Measurements from ENCODE around the gene CLIC5. TPM values are rescaled to one million over a fixed set of nuclear protein-coding genes. Genes with fewer than 3 reads are reported as not detected.

CLIC5 gene
- total RNA-seq, 2 donors from 2014 or later = 1.6 to 3.3 TPM

GRCh38 chr6:45956176-45956575, 59.5 kb downstream of the CLIC5 start:
- intact Hi-C loops (cut with DNase I) = no loop called here
- no peak for ATAC-seq
- Histone ChIP-seq H3K4me3 (no peak overlapping the region), H3K36me3 (replicated peaks in 1 of 2; ENCODE audit: insufficient read depth in 1 of 2, low read depth in 2 of 2) (no peaks in the 10 kb centered on the region), H3K27me3 (no peaks in the 10 kb centered on the region), H3K4me1 (peaks cover 12% of the 10 kb centered on the region), H3K9me3 (no peaks in the 10 kb centered on the region), H3K27ac (no peak overlapping the region)
- WGBS, 2 donors = 67 to 73% methylated on average over 5 of the region's 5 CpGs
- DNase-seq = no peak
- TF ChIP-seq POLR2A (IDR thresholded peaks at IDR 0.05) (no peak), CTCF (IDR thresholded peaks at IDR 0.05) (no peak)

GRCh38 chr6:45955597-45955996, 60.1 kb downstream of the CLIC5 start:
- WGBS, 2 donors = 27 to 43% methylated on average over 1 of the region's 1 CpG
- Histone ChIP-seq H3K27me3 (no peaks in the 10 kb centered on the region), H3K4me3 (no peak overlapping the region), H3K36me3 (replicated peaks in 1 of 2; ENCODE audit: insufficient read depth in 1 of 2, low read depth in 2 of 2) (no peaks in the 10 kb centered on the region), H3K9me3 (no peaks in the 10 kb centered on the region), H3K27ac (no peak overlapping the region), H3K4me1 (peaks cover 13% of the 10 kb centered on the region)
- intact Hi-C loops (cut with DNase I) = no loop called here
- TF ChIP-seq CTCF (IDR thresholded peaks at IDR 0.05) (no peak), POLR2A (IDR thresholded peaks at IDR 0.05) (no peak)
- ATAC-seq (no peak), DNase-seq (no peak)

GRCh38 chr6:45952546-45952945, 63.1 kb downstream of the CLIC5 start:
- peaks cover 13% of the 10 kb centered on the region for H3K4me1 ChIP-seq
- H3K27me3 ChIP-seq = no peaks in the 10 kb centered on the region
- no peak for ATAC-seq
- no peak for TF ChIP-seq POLR2A (IDR thresholded peaks at IDR 0.05)
- TF ChIP-seq CTCF (IDR thresholded peaks at IDR 0.05) = no peak
- no peaks in the 10 kb centered on the region for H3K36me3 ChIP-seq (replicated peaks in 1 of 2; ENCODE audit: insufficient read depth in 1 of 2, low read depth in 2 of 2)
- no peak for DNase-seq
- no peak overlapping the region for H3K27ac ChIP-seq
- intact Hi-C loops (cut with DNase I) = no loop called here
- WGBS, 2 donors = 86 to 90% methylated on average over 3 of the region's 3 CpGs
- H3K4me3 ChIP-seq = no peak overlapping the region
- no peaks in the 10 kb centered on the region for H3K9me3 ChIP-seq

GRCh38 chr6:45952168-45952529, 63.5 kb downstream of the CLIC5 start:
- WGBS, 2 donors = 70% methylated on average over 7 of the region's 7 CpGs
- Histone ChIP-seq H3K9me3 (no peaks in the 10 kb centered on the region), H3K36me3 (replicated peaks in 1 of 2; ENCODE audit: insufficient read depth in 1 of 2, low read depth in 2 of 2) (no peaks in the 10 kb centered on the region), H3K27me3 (no peaks in the 10 kb centered on the region), H3K27ac (no peak overlapping the region), H3K4me1 (peaks cover 13% of the 10 kb centered on the region), H3K4me3 (no peak overlapping the region)
- TF ChIP-seq POLR2A (IDR thresholded peaks at IDR 0.05) = no peak
- TF ChIP-seq CTCF (IDR thresholded peaks at IDR 0.05) = no peak
- ATAC-seq (no peak), DNase-seq (no peak)
- intact Hi-C loops (cut with DNase I) = no loop called here

GRCh38 chr6:45951321-45952167, 64.1 kb downstream of the CLIC5 start:
- TF ChIP-seq POLR2A (IDR thresholded peaks at IDR 0.05) (no peak), CTCF (IDR thresholded peaks at IDR 0.05) (no peak)
- Histone ChIP-seq H3K27ac (peak overlapping the region in 1 of 4 donors; percentile 15), H3K4me3 (no peak overlapping the region), H3K4me1 (peaks cover 13% of the 10 kb centered on the region), H3K27me3 (no peaks in the 10 kb centered on the region), H3K9me3 (no peaks in the 10 kb centered on the region), H3K36me3 (replicated peaks in 1 of 2; ENCODE audit: insufficient read depth in 1 of 2, low read depth in 2 of 2) (no peaks in the 10 kb centered on the region)
- no peak for DNase-seq
- whole genome bisulfite sequencing, 2 donors = 54 to 58% methylated on average over 10 to 11 of the region's 11 CpGs
- ATAC-seq = peak; percentile 45
- intact Hi-C loops (cut with DNase I) = no loop called here
